ENCODE data around the gene HDAC4.

Gene HDAC4

DNA sequence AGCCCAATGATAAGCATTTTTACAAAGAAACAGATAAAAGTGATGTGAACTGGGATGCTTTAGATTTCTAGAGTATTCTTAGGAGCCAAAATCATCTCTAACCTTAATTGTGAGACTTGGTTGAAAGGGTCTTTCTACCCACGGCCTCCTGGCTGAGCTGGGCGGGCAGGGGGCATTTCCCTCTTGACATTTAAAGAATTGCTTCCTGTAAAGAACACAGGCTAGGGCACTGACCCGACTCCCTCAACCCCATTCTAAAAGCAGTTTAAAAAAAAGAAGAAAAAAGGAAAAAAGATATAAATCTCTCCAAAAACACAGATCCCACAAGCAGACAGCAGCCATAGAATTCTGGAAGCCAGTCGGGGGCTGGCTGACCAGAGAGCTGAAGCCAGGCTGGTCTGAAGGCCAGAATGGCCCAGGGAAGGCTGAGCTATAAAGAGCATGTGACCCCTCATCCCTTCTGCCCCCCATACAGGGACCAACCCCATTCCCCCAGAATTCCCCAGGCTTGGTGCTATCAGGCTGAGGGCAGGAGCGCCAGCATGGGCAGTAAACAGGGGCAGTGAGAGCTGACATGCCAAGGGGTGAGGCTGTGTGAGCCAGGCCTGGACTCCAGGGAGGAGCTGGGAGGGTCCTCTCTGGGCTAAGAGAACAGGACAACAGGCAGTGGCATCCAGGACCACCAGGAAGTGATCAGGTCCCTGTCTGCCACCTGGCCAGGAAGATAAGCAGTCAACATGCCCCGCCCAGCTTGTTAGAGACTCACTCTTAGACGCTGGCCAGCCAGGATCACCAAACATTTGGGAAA lies 188.5 kb downstream of the HDAC4 start:
- no peak for DNase-seq

DNA sequence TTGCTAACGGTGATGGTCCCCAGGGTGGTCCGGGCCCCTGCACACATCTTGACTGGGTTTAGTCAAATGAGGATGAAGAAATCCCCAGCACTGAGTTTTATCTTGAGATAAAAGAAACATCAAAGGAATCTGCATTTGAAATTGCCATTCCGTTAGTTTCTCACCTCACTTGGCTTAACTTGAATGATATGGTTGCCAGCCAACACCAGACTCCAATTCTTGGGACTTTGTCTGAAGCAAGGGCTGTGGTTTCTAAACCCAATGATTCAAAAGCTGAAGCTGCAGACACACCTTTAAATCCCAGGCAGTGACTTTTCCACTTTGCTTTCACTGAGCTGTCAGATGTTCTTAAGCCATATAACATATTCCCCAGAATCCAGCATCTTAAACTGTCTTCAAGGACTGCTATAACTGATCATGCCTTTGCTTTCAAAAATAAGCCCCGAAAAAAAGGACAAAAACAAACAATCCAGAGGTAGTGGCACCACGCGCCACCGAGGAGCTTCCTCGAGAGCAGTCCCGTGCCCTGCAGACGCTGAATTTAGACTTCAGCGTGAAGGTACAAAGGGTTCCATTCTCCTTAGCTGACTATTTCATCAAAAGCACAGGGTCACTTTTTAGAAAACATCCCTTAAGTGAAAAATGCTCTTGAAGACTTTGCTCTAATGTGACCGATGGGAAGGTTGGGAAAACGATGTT lies 189.3 kb downstream of the HDAC4 start:
- DNase-seq, result no peak

DNA sequence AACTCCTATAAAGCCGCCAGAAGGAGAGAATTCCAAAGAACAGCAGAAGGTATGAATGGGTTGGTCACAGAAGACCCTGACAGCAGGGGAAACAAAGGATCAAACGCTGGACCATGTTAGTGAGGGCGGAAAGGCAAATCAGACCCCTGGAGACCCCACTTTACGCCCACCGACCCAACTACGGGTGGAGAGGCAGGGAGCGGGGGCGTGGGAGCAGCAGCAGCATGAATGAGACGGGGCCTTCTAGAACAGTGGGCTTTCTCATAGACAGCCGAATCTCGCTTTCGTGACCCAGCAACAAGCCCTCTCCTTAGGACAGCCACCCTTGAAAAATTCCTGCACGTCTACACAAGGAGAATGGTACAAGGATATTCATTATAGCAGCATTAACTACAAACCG lies 191.0 kb downstream of the HDAC4 start:
- no peak for DNase-seq

DNA sequence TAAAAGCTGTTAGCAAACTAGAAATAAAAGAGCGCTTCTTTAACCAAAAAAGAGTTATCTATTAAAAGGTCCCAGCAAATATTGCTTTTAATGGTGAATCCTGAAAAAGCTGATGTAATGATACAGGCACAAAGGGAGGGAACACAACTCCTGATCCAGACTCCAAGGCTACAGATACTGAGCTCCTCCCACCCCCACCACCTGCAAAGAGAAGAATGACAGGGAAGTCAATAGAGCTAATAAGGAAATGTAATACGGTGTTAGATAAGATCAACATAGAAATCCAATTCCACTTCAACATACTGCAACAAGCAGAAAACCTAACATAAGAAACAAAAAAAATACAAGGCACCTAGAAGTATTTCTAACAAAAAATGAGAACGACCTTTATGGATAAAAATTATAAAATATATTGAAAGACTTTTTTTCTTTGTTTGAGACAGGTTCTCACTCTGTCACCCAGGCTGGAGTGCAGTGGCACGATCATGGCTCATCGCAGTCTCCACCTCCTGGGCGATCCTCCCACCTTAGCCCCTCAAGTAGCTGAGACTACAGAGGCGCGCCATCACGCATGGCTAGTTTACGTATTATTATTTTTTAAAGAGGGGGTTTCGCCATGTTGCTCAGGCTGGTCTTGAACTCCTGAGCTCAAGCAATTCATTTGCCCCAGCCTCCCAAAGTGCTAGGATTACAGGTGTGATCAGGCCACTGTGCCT lies 192.2 kb downstream of the HDAC4 start:
- no peak for DNase-seq

DNA sequence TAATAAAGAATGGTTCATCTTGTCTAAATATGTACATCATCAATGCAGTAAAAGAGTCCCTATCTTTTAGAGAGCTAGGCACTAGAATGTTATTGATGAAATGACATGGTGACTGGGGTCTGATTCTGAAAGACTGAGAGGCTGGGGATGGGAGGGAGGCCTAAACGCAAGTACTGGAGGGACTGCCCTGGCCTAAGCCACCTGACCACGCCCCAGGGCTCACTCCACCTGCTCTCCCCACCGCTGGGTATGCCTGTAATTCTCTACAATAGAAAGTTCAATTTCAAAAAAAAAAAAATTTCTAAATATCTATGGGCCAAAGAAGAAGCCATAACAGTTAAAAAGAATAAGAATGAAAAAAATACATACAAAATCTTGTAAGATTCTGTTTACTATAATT lies 194.0 kb downstream of the HDAC4 start:
- DNase-seq, result no peak

DNA sequence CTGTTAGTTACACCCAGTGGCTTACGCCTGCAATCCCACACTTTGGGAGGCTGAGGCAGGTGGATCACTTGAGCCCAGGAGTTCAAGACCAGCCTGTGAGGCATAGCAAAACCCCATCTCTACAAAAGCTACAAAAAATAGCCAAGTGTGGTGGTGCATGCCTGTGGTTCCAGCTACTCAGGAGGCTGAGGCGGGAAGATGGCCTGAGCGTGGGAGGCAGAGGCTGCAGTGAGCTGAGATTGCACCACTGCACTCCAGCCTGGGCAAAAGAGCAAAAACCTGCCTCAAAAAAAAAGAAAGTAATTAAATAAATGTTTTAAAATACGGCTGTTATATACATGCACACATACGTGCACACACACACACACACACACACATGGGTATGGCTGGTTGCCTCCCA lies 194.8 kb downstream of the HDAC4 start:
- no peak for DNase-seq

DNA sequence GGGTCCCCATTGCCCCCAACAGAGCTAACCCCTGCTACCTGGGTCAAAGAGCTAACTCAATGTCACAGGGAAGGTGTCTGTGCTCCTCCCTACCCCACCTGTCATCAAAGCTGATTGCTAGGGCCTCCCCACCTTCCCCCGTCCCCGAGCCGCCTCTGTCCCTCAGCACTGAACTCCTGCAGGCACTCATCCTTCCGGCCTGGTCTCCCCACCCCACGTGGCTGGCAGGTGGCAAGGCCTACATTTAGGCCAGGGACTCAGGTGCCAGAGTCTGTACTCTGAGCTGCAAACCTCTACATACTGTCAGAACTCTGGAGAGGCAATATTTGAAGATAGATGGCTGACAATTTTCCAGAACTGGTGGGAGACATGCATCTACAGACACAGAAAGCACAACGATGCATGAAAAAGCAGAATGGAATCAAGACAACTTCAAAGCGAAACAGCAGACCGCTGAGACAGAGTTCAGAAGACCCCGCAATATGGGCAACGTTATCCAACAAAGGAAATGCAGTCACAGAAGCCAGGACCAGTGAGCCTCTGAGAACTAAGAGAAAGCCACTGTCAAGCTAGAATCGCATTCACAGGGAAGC lies 195.8 kb downstream of the HDAC4 start:
- DNase-seq, result no peak

DNA sequence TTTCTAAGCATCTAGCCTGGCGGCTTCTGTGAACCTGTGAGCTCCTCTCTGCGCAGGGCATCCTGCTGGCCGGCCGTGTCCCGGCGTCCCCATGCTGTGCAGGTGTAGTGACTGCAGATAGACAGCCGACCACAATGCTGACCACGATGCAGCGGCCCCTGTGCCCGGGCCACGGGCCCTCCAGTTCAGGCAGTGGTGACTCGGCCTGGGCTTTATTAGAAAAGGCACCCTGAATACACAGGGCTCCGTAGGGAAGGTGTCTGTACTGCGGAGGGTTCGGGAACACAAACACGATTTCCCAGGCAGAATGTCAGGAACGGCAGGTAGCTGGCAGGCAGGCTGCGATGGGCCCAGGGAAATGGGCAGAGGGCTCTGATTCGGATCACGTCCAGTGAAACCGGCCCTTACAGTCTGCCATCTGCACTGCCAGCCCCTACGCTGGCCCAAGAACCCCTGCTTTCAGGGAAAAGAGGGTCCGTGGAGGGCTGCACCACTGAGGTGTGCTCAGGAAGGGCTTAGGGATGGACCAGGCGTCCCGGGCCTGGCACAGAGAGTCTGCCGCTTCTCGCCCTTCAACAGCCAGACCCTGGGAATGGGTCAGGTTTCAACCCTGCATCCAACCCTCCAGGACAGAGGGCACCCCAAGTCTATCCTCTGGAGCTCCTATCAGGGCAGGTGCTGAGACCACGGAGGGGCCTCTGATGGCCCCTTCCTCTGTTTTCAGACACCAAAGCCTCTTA lies 196.5 kb downstream of the HDAC4 start:
- no peak for DNase-seq

DNA sequence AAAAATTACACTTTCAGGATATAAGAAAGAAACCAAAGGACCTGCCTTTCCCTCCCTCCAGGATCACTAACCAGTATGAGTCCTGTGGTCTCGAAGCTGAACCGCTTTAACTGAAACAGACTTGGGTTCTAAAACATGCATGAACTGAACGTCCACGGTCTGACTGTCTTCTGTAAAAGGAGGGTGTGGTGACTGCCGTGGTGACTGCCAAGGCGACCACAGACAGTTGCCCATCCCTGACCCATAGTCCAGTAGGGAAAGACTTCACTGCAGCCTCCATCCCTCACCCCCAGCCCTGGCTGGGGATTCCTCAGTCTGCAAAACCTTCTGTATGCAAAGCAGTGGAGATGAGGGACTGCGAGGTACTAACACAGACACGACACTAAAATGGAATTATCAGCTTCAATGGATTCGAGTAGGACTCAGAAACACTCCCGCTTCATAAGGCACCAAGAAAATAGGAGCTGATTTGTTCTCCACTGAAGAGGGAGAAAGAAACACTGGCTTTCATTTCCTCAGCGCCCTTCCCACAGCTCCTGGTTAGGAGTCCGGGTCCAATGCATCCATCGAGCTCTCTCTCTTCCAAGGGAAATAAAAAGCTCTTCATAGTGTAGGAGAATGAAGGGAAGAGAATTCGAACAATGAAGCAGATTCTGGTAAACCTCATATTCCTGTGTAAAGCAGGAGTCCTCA lies 197.2 kb downstream of the HDAC4 start:
- DNase-seq, result no peak

DNA sequence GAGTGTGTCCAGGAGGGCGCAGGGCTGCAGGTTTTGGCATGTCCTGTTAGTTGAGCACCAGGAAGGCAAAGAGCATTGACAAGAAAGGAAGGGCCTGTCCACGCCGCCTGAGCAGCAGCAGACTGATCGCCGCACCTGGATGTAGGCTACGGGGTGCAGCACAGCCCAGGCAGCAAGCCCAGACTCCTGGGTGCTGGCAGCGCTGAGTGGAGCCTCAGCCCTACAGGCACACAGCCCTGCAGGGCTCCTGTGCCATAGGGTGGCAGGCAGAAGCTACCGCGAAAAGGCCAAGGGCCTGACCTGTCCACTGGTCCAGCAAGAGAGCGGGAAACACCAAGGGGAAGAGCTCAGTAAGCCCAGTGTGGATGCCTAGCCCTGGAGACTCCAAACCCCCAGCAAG lies 198.0 kb downstream of the HDAC4 start:
- no peak for DNase-seq

DNA sequence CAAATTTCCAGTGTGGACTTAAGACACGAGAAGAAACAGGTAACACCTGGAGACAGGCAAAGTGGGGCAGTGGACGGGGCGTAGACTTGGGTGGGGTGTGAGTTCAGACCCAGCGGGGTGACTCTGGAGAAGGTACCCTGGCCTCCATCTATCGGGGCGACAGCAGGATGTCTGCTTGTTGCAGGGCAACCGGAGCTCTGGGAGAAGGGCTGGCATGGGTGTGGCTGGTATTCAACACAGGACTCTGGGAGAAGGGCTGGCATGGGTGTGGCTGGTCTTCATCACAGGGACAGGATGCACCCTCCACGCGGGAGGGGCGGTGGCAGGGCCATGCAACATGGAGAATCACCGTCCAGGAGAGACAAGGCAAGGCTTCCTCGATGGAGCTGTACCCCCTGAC lies 198.5 kb downstream of the HDAC4 start:
- DNase-seq, result no peak

DNA sequence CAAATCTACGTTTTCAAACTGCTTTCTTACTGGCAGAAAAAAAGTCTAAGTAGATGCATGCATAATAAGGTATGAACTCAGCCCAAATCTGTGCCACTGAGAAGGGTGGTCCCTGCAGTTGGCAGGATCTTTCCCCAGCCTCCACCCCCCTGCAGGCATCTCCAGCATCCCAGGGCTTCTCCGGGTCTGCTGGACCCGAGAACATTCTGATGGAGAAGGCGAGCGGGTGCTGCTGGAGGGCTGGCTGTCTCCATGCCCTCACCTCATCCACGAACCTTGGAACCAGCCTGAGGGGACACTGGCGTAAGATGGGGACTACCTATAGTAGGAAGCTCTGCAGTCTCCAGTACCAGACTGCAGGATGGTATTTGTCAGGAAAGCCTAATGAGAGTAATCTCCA lies 198.9 kb downstream of the HDAC4 start:
- DNase-seq, result no peak

DNA sequence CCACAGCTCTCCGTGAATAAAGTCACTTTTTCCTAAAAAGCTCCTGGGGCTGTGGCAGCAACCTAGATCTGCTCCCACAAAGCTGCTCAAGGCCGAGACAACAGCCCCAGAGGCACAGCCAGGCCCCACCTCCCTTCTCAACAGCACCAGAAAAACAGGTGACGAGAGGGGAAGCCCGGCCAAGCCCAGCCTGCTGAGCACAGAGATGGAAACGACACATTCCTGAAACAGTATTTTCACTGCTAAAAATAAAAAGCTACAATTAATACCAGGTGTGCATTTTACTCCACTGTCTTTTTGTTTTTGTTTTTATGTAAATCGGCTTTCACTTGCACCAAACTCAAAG lies 199.3 kb downstream of the HDAC4 start:
- no peak for DNase-seq

DNA sequence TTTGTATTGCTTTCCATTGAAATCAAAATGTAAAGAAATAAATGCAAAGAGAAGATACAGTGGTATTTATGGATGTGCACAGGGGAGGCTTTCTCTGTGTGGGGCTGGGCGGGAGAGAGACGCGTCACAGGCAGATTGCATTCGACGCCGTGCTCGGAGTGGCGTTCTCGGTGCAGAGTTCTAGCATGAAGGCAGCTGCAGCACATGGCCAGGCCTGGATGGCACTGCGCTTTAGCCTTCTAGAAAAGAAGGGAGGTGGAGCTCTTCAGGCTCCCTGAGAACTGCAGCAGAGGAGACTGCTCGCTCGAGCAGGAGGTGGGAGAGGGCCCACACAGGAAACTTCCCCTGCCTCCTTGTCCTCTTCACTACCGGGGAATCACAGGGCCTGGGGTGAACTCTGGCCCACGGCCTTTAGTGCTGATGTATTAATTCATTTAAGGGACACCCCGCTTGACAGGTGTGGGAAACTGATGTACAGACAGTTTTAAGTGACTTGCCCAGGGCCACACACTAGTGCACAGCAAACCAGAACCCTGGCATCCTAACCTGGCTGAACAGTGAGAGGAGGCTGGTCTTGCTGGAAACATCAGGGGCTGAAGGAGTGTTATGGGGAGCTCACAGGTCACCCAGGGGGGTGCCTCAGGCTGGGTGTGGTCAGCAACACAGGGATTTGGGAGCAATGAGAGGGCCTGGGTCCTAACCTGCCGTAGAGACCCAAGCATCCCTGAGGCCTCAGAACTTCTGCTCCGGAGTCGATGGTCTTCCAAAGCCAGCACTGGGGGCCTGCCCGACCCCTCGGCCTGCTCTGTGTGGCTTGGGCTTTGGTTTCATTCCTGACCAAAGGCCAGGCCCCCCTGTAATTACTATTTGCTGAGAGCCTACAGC lies 199.9 kb downstream of the HDAC4 start:
- no peak for DNase-seq

DNA sequence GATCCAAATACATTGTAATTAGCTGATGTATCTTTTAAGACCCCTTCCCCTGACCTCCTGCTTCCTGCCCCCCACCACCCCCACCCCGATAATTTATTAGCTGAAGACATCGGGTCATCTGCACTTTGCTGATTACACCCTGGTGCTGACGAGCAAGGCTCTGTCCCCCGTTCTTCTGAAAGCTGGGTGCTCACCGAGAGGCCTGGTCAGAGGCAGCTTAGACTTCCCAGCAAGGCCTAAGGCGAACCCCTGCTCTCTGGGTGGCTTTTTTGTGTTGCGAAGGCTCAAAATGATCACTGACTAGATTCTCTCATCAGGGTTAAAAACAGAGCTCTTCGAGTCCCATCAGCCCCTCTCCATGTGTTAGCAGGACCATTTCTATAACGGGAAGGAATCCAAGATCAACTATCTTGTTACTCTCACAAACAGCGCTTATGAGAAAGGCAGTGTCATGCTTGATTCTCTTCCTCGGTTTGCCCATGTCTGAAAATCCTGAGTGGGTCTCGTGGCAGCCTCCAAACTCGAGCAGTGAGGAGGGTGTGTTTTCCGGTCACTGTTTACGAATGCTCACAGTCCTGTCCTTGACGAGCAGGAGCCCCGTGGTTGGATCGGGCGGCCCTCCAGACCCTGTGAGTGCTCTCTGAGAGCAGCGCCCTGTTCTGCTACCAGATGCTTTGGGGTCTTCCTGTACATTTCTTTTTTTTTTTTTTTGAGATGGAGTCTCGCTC lies 201.6 kb downstream of the HDAC4 start:
- no peak for DNase-seq

DNA sequence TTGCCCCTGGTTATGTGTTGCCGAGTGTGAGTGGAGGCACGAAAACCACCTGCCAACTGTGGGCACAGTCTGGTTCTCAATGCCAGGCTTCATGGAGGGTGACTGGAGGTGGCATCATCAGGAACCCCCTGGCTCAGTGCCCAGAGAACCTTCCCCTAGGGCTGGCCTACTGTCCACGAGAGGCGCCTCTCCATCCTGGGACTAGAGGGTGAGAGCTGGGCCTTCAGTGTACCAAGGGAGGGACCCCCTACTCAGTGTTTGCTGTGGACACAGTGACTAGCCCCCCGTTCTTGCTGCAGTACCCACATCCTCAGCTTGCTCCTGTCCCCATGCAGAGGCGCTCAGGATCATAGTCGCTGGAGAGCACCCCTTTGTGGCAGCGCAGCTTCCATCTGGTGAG lies 202.6 kb downstream of the HDAC4 start:
- DNase-seq, result no peak

DNA sequence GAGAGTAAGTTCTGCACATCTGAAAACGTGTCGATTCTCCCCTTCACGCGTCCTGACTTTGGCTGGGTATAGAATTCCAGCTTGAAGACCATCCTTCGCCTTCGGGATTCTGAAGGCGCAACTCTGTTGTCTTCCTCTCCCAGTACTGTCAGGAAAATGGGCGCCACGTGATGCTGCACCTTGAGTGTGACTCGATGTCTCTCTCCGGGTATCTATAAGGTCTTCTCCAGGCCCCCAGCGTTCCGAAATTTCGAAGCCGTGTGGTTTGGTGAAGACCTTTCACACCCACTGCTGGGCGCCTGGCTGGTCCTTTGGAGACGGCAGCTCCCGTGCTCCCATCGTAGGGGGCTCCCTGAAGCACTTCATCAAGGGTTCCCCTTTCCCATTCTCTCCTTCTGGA lies 203.7 kb downstream of the HDAC4 start:
- DNase-seq, result no peak

DNA sequence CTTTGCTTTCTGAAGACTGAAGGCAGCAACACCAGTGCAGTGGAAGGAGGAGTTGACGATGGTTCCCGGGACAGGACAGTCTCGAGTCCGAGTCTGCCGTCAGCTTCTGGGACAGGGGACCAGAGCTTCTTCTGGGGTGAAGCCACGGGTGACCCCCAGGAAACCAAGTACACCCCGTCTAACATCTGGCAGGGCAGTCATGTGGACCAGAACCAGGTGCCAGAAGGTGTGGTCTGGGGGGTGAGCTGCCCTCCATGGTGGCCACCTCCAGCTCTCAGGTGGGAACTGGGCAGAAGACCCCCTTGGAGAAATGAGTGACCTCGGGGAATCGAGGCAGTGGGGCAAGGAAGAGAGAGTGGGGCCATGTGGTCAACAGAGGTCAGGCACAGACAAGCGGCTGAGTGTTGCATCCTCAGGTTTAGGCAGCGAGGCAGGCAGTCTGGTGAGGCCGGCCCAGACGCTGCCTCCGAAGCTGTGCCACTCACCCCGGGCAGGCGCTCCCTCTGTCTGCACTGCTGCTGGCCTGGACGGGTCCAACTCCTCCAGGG lies 204.3 kb downstream of the HDAC4 start:
- DNase-seq, result no peak

DNA sequence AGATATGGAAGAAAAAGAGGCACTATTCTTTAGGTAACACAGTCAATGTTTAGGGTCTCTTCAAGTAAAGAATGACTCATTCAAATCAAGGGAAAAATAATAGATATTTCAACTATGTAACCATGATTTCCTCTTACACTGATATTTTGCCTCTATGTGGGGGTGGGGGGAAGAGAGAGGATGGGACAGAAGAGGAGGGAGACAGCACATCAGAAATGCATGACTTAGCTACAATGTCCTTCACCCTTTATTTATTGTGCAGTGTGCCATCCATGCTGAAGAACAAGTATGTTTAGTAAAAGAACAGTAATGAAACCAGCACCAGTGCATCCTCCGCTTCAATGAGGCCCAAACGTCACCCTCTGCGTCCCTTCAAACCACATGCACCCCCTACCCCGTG lies 204.8 kb downstream of the HDAC4 start:
- no peak for DNase-seq

DNA sequence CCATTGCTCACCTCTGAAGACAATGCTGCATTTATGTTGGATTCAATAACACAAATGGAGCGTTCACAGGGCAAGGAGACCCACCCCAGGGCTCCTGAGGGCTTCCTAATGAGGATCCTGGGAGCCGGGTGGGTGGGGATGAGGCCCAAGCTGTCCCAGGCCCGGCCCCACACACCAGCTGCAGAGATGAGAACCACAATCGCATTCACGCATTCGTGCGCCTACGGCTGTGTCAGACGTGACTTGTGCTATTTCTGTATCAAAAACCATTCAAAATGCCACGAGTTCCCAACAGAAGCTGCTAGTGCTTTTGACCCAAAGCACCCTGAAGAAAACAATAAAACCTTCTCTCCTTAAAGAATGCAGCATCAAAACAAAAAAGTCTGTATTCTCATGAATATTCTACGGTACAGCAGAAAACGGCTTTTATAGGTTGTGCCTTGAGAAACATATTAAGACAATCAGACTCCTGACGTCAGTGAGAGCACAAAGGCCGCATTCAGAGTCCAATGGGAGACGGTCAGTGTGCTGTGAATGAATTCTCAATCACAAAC lies 205.4 kb downstream of the HDAC4 start:
- DNase-seq, result no peak

All from CD4-positive, alpha-beta T cell treated with Interleukin-12 subunit alpha and Interleukin-12 subunit beta, for 1 hour (primary cell).